Neutrophil (primary cell): ENCODE data around the gene CDC25B.
"Not testable (repeated sequence)": the region's sequence is repeated elsewhere in the genome, so short reads cannot be mapped to it uniquely, and the experiment has no call there.

Source experiments
- H3K27ac ChIP-seq: fragments of 200-600 bp; sonication (generic); 2 replicates; pipeline ENCODE4 v1.5.1; 2016; ENCODE audit warnings: mild to moderate bottlenecking, moderate library complexity
- H3K27me3 ChIP-seq: fragments of 200-600 bp; sonication (generic); 2 replicates; pipeline ENCODE4 v1.6.0; 2016; ENCODE audit warnings: mild to moderate bottlenecking
- H3K36me3 ChIP-seq: fragments of 200-600 bp; sonication (generic); 2 replicates; pipeline ENCODE4 v1.5.1; 2017
- H3K4me1 ChIP-seq, 2 experiments: fragments of 200-600 bp in 1 of 2; sonication (generic) in 1 of 2; 1 replicate in 1 of 2; 2 replicates in 1 of 2; pipeline versions ENCODE4 v1.5.1 to v1.6.1; 2013 to 2016; ENCODE audit warnings: low read depth in 1 of 2, low read length in 1 of 2, mild to moderate bottlenecking in 1 of 2, moderate library complexity in 1 of 2; ENCODE audit not compliant: control insufficient read depth in 1 of 2, insufficient read depth in 1 of 2
- H3K4me3 ChIP-seq, 2 experiments: fragments of 200-600 bp in 1 of 2; sonication (generic) in 1 of 2; 1 replicate in 1 of 2; 2 replicates in 1 of 2; pipeline ENCODE4 v1.5.1; 2013 to 2016; ENCODE audit warnings: low read depth in 1 of 2, low read length in 1 of 2, mild to moderate bottlenecking in 1 of 2, moderate library complexity in 1 of 2
- H3K9me3 ChIP-seq: fragments of 200-600 bp; sonication (generic); 2 replicates; pipeline ENCODE4 v1.5.1; 2016
- CTCF ChIP-seq: fragments of 200-600 bp; sonication (generic); IDR thresholded peaks from 2 replicates; pipeline ENCODE4 v1.5.1; 2016; ENCODE audit warnings: antibody characterized with exemption

CDC25B gene

GRCh38 chr20:3788685-3789155 lies 7.4 kb upstream of the CDC25B start:
- H3K27ac ChIP-seq = no peak overlapping the region
- no peaks in the 10 kb centered on the region for H3K36me3 ChIP-seq
- H3K27me3 ChIP-seq = no peaks in the 10 kb centered on the region
- H3K9me3 ChIP-seq = no peaks in the 10 kb centered on the region
- H3K4me1 ChIP-seq = peaks cover 27 to 32% of the 10 kb centered on the region in 2 experiments
- H3K4me3 ChIP-seq = no peak overlapping the region
- TF ChIP-seq CTCF = no peak

- H3K27me3 ChIP-seq, H3K36me3 ChIP-seq: not testable (repeated sequence)
- H3K4me1 ChIP-seq = peaks cover 27 to 32% of the 10 kb centered on the region in 2 experiments
These were observed 6.9 kb upstream of the CDC25B start for GRCh38 chr20:3789201-3789600.

GRCh38 chr20:3794168-3794567 lies 1.9 kb upstream of the CDC25B start:
- not testable (repeated sequence) for H3K9me3 ChIP-seq, H3K27ac ChIP-seq, H3K27me3 ChIP-seq, H3K4me3 ChIP-seq, H3K36me3 ChIP-seq
- peaks cover 22 to 23% of the 10 kb centered on the region in 2 experiments for H3K4me1 ChIP-seq

More at GRCh38 chr20:3789201-3789600, 6.9 kb upstream of the CDC25B start:
- not testable (repeated sequence) for H3K9me3 ChIP-seq, H3K4me3 ChIP-seq, H3K27ac ChIP-seq

- no peaks in the 10 kb centered on the region for H3K36me3 ChIP-seq
- H3K9me3 ChIP-seq = no peaks in the 10 kb centered on the region
- no peak for TF ChIP-seq CTCF
- no peak overlapping the region for H3K27ac ChIP-seq
- H3K4me1 ChIP-seq = peaks cover 20 to 21% of the 10 kb centered on the region in 2 experiments
- H3K4me3 ChIP-seq = peak overlapping the region in 1 of 2 experiments; percentile 74
- no peaks in the 10 kb centered on the region for H3K27me3 ChIP-seq
These were observed 1.2 kb upstream of the CDC25B start for GRCh38 chr20:3794701-3795420.

GRCh38 chr20:3796477-3797225 lies 541 bp downstream of the CDC25B start:
- Histone ChIP-seq H3K4me1 (peaks cover 18 to 20% of the 10 kb centered on the region in 2 experiments), H3K36me3 (peaks cover 16% of the 10 kb centered on the region), H3K27me3 (no peaks in the 10 kb centered on the region), H3K27ac (no peak overlapping the region), H3K4me3 (peak overlapping the region; percentile 55 to 74), H3K9me3 (no peaks in the 10 kb centered on the region)
- TF ChIP-seq CTCF = no peak

GRCh38 chr20:3797226-3797545 lies 1.1 kb downstream of the CDC25B start:
- Histone ChIP-seq H3K4me3 (no peak overlapping the region), H3K9me3 (no peaks in the 10 kb centered on the region), H3K27ac (no peak overlapping the region), H3K4me1 (peaks cover 18 to 20% of the 10 kb centered on the region in 2 experiments), H3K36me3 (peaks cover 21% of the 10 kb centered on the region), H3K27me3 (no peaks in the 10 kb centered on the region)
- no peak for TF ChIP-seq CTCF
